NCI-H2029 treated with DMSO at 0.1 percent for 48 hours (cell line): Measurements from ENCODE around the gene RET.

Experiments used
- DNase-seq: peaks from one replicate; lab custom pipeline; 2025; lab: John Stamatoyannopoulos, UW

RET gene

DNA sequence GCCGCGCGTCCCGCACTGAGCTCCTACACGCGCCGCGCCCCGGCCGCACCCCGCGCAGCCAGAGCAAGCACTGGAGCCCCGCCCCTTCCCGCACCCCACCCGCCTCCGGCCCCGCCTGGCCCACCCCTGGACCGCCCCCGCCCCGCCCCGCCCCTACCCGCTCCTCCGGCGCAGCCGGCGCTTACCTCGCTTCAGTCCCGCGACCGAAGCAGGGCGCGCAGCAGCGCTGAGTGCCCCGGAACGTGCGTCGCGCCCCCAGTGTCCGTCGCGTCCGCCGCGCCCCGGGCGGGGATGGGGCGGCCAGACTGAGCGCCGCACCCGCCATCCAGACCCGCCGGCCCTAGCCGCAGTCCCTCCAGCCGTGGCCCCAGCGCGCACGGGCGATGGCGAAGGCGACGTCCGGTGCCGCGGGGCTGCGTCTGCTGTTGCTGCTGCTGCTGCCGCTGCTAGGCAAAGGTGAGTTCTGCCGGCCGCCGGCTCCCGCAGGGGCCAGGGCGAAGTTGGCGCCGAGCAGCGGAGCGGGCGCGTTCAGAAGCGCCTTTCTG lies at the start of gene RET:
TSS of gene RET (plus strand) at position 194 of the 545 bp plus-strand sequence. CDS start at position 384, 190 bp downstream.
- DNase-seq = no peak

GRCh38 chr10:43027331-43027955 lies 49.4 kb upstream of the RET start:
- no peak for DNase-seq

- no peak for DNase-seq
Measured at GRCh38 chr10:43028143-43028542, 48.7 kb upstream of the RET start.

GRCh38 chr10:43029043-43029442 lies 47.8 kb upstream of the RET start:
- DNase-seq = no peak

GRCh38 chr10:43032613-43033012 lies 44.3 kb upstream of the RET start:
- DNase-seq = no peak

DNA sequence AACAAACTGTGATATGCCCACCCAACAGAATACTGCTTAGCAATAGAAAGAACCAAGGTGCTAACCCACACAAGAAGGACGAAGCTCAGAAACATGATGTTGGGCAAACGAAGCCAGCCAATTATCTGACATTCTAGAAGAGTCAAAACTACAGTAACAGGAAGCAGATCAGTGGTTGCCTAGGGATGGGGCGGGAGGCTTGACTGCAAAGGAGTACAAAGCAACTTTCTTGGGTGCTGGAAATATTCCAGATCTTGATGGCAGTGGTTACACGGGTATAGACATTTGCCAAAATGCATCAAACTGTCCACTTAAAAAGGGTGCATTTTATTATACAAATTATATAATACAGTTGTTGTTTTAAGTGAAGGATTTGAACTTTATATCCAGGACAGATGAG lies 41.1 kb upstream of the RET start:
- DNase-seq = no peak

DNA sequence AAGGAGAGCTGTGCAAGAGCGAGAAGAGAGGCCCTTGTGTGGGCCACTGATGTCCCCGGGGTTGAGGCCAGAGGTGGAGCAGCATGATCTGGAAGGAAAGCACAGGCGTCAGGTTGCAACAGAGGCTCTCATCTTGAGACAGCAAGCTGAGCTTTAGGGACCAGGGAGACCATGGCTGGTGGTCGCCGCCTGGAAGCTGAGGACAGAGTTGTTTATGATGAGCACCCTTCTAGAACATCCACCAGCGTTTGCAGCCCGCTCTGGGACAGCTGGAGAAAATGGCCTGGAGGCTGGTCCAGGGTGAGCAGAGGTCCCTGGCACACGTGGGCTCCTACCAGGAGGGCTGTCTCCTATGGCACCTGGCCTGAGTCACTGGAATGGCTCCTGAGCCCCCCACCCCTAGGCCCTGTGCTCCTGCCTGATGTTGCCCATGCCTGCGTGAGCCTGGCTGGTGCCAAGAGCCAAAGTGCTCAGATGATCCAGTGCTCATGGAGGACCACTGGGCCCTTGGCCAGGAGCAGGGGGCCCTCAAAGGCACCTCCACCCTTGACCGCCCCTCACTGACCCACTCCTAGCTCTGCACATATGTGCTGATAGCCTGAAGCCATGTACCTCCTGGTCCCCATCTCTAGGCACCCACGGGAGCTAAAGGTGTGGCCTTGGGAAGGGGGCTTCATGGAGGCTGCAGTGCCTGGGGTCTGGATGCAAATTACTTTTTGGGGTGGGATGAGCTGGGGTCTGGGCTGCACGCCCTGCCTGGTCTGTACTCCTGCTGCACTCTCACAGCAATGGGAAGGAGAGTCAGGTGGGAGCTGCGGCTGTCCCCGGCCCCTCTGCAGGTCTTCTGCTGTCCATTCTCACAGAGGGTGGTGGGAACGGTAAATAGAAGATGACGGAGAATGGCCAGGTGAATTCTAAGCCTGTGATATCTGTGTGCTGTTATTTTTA lies 40.1 kb upstream of the RET start:
- no peak for DNase-seq

DNA sequence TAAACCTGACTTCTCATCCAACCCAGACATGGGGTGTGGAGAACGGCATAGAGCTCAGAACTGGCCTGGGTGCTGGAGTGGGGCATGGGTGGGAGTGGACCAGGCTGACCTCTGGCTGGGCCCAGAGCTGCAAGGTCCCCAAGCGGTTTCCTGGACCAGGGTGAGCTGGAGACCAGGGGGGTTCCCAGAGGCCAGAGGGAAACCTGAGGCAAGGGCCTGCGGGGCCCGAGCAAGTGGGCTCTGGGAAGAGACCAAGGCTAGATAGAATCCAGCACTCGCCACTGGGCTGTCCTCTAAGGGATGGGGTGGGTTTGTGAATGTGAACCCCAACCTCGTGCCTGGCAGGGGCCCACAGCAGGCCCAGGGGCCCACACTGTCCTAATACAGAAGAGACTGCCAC lies 39.4 kb upstream of the RET start:
- no peak for DNase-seq

DNA sequence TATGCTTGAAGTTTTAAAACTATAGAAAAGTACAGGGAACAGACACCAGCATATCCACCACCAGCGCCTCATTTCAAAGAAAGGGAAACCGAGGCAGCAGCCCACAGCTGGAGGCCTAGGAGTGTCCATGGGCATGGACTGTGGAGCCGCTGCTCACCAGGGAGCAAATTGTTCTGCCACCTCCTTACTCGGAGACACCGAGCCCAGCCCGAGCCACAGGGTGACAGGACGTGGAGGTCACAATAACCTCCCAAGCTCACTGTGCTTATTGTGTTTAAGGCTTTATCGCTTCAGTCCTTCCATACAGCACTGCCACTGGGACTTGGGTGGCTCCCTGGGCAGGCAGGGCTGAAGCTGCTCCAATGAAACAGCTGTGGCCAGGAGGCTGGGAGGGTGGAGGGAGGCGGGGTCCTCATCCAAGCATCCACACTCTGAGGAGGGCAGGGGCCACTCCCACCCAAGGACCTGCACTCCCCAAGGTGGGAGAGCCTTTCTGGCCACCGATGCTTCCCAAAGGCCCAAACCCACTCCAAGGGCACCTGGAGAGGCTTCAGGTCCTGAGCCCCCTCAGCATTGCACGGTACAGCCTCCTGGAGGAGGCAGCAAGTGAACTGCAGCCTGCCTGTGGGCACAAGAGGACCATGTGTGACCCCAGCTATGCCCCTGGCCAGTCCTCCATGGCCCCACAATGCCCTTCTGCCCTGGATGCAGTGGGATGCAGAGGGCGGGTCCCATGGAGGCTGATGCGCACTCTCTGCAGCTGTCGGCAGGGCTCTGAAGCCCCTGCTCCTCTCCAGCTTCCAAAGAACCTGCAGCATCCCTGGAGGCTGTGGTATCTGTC lies 38.7 kb upstream of the RET start:
- no peak for DNase-seq

DNA sequence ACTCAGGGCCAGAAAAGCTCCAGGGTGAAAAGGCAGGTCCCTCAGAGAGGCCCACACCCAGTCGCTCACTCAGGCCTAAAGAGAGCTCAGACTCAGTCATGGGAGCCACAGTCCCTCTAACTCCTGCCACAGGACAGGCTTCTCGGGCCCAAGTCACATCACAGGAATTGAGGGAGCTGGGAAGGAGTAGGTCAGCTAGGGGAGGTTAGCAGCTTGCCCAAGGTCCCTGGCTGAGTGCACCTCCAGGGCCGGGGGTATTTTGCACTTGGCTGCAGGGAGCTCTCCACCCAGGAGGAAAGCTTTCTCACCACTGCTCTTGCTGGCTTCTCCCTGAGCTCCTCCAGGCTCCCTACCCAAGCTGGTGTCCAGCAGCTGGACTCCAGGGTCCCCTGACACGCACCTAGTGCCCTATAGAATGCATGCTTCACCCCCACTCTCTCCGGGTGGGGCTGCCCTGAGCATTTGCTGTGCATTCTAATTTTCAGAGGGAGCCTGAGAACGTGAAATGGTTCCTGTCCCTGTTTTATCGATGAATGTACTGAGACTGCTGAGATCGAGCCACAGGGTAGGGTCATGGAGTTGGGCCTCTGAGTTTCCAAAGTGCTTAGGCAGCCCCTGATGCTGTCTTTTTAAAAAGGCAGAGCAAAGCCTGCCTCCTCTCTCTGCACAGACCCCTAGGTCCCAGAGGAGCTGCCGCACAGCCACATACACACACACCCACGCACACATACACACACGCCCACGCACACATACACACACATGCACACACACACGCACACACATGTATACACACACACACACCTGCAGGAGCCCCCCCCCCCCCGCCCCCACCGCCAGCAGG lies 37.9 kb upstream of the RET start:
- no peak for DNase-seq

DNA sequence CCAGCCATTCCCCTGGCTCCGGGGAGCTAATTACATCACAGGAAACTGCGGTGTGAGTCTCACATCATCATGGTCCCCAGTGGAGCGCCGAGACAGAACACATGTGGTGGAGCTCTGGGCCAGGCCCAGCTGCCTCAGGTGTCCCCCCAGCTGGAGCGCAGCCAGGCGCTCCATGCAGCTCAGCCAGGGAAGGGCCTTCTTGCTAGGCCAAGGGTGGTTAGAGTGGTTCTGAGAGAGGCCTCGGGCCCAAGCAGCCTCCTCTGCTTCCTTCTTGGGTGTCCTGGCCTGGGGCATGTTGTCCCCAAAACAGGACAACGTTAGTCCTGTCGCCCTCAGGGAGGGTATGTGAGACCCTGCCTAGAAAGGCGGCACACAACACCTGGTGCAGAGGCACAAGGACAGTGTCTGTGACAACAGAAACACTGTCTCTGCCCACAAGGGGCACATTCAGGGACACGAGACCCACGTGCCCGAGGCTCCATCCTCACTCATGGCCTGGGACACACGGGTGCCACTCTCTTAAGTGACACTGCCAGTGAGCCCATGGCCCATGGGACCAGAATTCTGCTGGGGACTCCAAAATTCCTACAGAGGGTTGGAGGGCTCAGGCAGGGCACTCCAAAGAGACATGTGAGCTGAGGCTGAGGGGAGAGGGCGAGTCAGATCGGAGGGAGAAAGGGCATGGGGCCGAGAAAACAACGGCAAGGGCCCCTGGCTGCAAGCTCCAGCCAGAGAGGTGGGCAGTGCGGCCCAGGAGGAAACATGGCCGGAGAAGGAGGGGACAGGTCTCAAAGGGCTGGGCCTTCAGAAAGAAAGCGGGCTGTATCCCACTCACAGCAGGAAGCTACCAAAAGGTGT lies 37.0 kb upstream of the RET start:
- no peak for DNase-seq

DNA sequence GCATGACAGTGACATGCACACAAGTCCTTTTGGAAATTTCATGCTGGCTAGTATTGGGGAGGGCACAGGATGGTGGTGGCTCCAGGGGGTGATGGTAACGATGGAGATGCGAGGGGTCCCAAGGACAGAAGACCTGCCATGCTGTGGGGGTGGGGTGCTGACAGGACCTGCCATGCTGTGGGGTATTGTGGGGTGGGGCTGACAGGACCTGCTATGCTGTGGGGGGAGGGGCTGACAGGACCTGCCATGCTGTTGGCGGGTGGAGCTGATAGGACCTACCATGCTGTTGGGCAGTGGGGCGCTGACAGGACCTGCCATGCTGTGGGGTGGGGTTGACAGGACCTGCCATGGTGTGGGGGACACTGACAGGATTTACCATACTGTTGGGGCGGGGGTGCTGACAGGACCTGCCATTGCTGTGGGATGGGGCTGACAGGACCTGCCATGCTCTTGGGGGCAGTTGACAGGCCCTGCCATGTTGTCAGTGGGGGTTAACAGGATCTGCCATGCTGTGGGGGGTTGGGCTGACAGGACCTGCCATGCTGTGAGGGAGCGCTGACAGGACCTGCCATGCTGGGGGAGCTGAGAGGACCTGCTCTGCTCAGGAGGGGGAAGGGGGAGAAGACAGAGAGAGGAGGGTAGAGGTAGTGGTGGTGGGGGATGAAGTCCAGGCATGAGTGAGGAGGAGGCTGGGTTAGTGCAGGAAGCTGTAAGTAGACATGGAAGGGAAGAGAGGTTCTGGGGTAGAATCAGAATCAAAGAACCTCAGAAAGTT lies 36.2 kb upstream of the RET start:
- DNase-seq = no peak

- no peak for DNase-seq
Measured at GRCh38 chr10:43041422-43042342, 35.2 kb upstream of the RET start.

- no peak for DNase-seq
Measured at GRCh38 chr10:43042503-43043341, 34.1 kb upstream of the RET start.

DNA sequence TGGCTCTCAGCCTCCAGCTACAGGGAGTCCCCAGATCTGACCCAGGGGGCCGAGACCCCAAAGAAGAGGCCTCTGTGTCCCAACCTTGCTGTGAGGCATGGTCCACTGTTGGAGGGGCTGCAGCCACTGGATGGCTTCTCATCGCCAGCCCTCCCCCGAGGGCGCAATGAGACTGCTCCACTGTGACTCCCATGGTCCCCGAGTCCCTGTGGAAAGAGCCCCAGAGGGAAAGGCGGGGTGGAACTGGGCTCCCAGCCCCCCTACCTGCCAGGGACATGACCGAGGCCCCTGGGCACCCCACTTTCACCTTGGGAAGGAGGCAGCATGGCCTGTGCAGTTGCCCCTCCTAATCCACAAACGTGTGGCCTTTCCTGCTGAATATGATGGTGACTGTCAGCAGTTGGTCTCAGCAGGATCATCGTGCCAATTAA lies 33.5 kb upstream of the RET start:
- DNase-seq = no peak

- no peak for DNase-seq
Measured at GRCh38 chr10:43043773-43044447, 33.0 kb upstream of the RET start.

DNA sequence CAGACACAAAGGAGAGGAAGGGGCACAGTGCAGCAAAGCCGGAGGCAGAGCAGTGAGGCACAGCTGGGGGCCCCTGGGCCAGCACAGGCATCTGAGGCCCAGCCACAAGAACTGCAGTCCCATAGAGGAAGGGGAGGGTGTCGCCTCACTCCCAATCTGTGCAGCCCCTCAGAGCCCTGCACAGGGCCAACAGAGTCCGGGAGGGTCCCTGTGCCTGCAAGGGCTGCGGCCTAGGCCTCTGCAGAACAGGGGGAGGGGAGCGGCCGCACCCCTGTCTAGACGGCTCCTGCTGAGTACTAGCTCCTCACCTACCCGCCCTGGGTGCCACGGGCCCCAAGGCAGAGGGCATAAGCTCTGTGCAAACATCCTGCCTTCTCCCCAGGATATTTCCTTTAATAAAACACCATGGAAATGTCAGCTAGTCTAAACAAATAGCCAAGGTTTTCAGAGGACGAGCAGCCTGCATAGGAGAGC lies 32.4 kb upstream of the RET start:
- DNase-seq = no peak
